Activated naive CD4-positive, alpha-beta T cell treated with anti-CD3 and anti-CD28 coated beads for 36 hours (primary cell): ENCODE results near the gene PDXK. TPM values are rescaled to one million over a fixed set of nuclear protein-coding genes. Genes with fewer than 3 reads are reported as not detected.

Experiments
- CTCF ChIA-PET: fragments of 350-600 bp; sonication (Branson Sonifier 250); formaldehyde crosslinking; loops from one replicate; lab custom pipeline; 2021; ENCODE audit warnings: antibody characterized with exemption; lab: Charles Lee
- DNase-seq: peaks from one replicate; pipeline ENCODE4 v3.0.0-alpha.2; 2020
- H3K27ac Mint-ChIP-seq: one replicate; pipeline ENCODE4 v1.8.0; 2021; ENCODE audit warnings: mild to moderate bottlenecking, mixed read lengths
- H3K27me3 Mint-ChIP-seq: one replicate; pipeline ENCODE4 v1.8.0; 2021; ENCODE audit warnings: low read depth, mixed read lengths
- H3K36me3 Mint-ChIP-seq: one replicate; pipeline ENCODE4 v1.8.0; 2021; ENCODE audit warnings: low read depth, mixed read lengths
- H3K4me1 Mint-ChIP-seq: one replicate; pipeline ENCODE4 v1.8.0; 2021; ENCODE audit warnings: low read depth, mixed read lengths
- H3K4me3 Mint-ChIP-seq: one replicate; pipeline ENCODE4 v1.8.0; 2021; ENCODE audit warnings: mild to moderate bottlenecking, moderate library complexity, mixed read lengths
- H3K9me3 Mint-ChIP-seq: one replicate; pipeline ENCODE4 v1.8.0; 2021; ENCODE audit warnings: mixed read lengths
- intact Hi-C: fragments of 100-400 bp; cut with micrococcal nuclease; formaldehyde crosslinking; loops from one replicate; pipeline ENCODE4 v1.15.1; 2023
- total RNA-seq, 2 experiments: library from RNA; stranded (reverse); gene quantifications; one replicate each; pipeline ENCODE4 v1.2.3, GENCODE V29; 2021

Gene PDXK
- total RNA-seq, 2 experiments from 2014 or later, result 125 to 133 TPM

GRCh38 chr21:43766734-43767497 lies 48.0 kb downstream of the PDXK start:
- DNase-seq, result no peak
- no peaks in the 10 kb centered on the region for H3K27me3 Mint-ChIP-seq
- no peak overlapping the region for H3K27ac Mint-ChIP-seq
- peaks cover 6% of the 10 kb centered on the region for H3K4me1 Mint-ChIP-seq
- CTCF ChIA-PET, result interaction anchor here (0.6 kb wide), 1 partner anchor 127 kb away, joined by 3 read pairs; no protein-coding TSS in a partner anchor
- no peaks in the 10 kb centered on the region for H3K9me3 Mint-ChIP-seq
- H3K4me3 Mint-ChIP-seq, result no peak overlapping the region
- intact Hi-C loops, result no loop called here
- peaks cover 4% of the 10 kb centered on the region for H3K36me3 Mint-ChIP-seq

DNA sequence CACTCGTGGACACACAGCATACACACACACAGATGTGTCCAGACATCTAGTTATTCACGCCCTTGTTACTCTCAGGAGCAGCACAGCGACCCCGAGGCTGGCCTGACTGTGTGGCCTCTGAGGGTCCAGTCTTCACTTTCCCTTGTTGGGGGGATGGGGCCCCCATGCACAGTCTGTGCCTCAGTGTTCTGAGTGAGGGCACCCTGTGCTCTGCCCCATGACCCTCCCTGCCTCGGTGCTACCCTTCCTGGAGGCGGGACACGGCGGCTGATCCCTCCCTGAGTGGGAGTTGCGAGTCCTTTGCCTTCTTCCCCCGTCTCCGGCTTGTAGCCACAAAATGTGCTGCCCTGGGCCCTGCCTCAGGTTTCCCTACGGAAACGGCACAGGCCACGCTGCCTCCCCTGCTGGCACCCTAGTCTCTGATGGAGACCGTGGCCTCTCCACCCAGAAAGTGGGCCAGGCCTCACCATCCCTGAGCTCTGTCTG lies 48.6 kb downstream of the PDXK start:
- no peak for DNase-seq
- no peak overlapping the region for H3K4me3 Mint-ChIP-seq
- CTCF ChIA-PET, result no interaction called here
- peaks cover 4% of the 10 kb centered on the region for H3K36me3 Mint-ChIP-seq
- H3K4me1 Mint-ChIP-seq, result peaks cover 6% of the 10 kb centered on the region
- intact Hi-C loops, result no loop called here
- no peak overlapping the region for H3K27ac Mint-ChIP-seq
- no peaks in the 10 kb centered on the region for H3K9me3 Mint-ChIP-seq
- no peaks in the 10 kb centered on the region for H3K27me3 Mint-ChIP-seq

DNA sequence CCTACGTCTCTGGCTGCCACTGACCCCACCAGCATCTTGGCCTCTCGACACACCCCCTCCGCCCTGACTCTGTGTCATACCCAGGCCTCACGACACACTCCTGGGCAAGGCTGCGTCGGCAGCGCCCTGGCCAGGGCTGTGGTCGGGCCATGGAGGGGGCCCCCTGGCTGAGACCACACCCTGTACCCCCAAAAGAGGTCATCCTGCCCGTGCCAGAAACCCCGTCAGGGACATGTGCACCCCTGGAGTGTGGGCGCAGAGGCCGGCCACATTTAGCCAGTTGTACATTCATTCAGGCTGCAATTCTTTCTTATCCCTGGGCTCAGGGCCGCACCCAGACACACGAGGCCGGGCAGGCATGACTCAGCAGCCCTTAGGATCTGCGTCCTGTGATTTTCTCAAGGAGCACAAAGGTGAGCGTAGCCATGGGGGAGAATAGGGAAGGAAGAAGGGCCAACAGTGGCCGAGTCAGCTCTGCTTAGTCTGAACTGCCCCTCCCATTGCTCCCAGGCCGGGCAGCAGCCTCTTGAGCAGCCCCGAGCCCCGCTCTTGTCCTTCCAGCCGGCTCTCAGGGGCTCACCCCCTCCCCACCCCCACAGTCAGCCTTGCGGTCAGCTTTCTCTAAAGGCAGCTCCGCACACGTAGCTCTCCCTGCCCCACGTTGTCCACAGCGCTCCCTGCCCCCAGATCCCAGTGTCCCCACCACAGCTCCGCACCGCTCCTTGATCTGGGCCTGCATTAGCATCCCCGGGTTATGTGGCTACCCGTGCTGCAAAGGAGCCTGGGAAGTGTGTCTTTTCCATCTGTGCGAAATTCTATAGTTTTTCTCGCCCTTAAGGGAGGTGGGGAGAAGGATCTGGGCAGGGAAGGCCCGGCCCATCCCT lies 49.3 kb downstream of the PDXK start:
- Mint-ChIP-seq H3K4me1 (peaks cover 6% of the 10 kb centered on the region), H3K27ac (peak overlapping the region; percentile 41), H3K27me3 (no peaks in the 10 kb centered on the region), H3K9me3 (no peaks in the 10 kb centered on the region), H3K36me3 (peaks cover 3% of the 10 kb centered on the region), H3K4me3 (no peak overlapping the region)
- CTCF ChIA-PET, result interaction anchor here (1.6 kb wide), 1 partner anchor 22 kb away, joined by 4 read pairs; the partner anchor contains the start of gene RRP1
- intact Hi-C loops, result no loop called here
- no peak for DNase-seq

- Mint-ChIP-seq H3K27me3 (no peaks in the 10 kb centered on the region), H3K4me3 (no peak overlapping the region), H3K27ac (peak overlapping the region; percentile 41), H3K4me1 (peaks cover 6% of the 10 kb centered on the region), H3K9me3 (no peaks in the 10 kb centered on the region), H3K36me3 (peaks cover 2% of the 10 kb centered on the region)
- CTCF ChIA-PET, result interaction anchor here (1.6 kb wide), 1 partner anchor 21 kb away, joined by 4 read pairs; the partner anchor contains the start of gene RRP1
- intact Hi-C loops, result no loop called here
- no peak for DNase-seq
These were observed 49.9 kb downstream of the PDXK start for GRCh38 chr21:43768868-43769167.

DNA sequence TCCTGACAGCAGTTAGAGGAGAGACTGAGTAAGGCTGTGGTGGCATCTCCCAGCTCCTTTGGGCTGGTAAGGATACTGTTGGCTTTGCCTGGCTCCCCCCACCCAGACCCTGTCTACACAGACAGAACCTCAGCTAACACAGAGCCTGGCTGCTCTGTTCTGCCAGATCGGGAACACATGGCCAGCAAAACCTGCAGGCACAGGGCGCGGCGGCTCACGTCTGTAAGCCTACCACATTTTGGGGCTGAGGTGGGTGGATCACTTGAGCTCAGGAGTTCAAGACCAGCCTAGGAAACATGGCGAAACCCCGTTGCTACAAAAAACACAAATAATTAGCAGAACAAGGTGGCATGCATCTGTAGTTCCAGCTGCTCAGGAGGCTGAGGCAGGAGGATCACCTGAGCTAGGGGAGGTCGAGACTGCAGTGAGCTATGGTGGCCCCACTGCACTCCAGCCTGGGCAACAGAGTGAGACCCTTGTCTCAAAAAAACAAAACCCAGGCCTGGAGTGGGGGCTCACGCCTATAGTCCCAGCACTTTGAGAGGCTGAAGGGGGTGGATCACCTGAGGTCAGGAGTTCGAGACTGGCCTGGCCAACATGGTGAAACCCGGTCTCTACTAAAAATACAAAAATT lies 50.5 kb downstream of the PDXK start:
- Mint-ChIP-seq H3K36me3 (peaks cover 4% of the 10 kb centered on the region), H3K4me1 (peaks cover 7% of the 10 kb centered on the region), H3K27me3 (no peaks in the 10 kb centered on the region), H3K4me3 (no peak overlapping the region), H3K9me3 (no peaks in the 10 kb centered on the region), H3K27ac (no peak overlapping the region)
- DNase-seq, result no peak
- intact Hi-C loops, result no loop called here
- CTCF ChIA-PET, result interaction anchor here (1.1 to 1.6 kb wide), 2 partner anchors 20 to 41 kb away, joined by 3 to 4 read pairs; partner anchors contain the start of gene RRP1

- Mint-ChIP-seq H3K27ac (no peak overlapping the region), H3K36me3 (peaks cover 4% of the 10 kb centered on the region), H3K4me3 (no peak overlapping the region), H3K4me1 (peaks cover 12% of the 10 kb centered on the region), H3K27me3 (no peaks in the 10 kb centered on the region), H3K9me3 (no peaks in the 10 kb centered on the region)
- DNase-seq, result no peak
- CTCF ChIA-PET, result interaction anchor here (1.1 to 1.6 kb wide), 2 partner anchors 20 to 42 kb away, joined by 3 to 4 read pairs; partner anchors contain the start of gene RRP1
- intact Hi-C loops, result loop anchor here (10.0 kb wide), 1 partner anchor 1245 kb away; no protein-coding TSS in a partner anchor
These were observed 51.2 kb downstream of the PDXK start for GRCh38 chr21:43770066-43770655.

GRCh38 chr21:43771199-43771675 lies 52.3 kb downstream of the PDXK start:
- CTCF ChIA-PET, result interaction anchor here (1.2 kb wide), 1 partner anchor 9 kb away, joined by 3 read pairs; no protein-coding TSS in a partner anchor

DNA sequence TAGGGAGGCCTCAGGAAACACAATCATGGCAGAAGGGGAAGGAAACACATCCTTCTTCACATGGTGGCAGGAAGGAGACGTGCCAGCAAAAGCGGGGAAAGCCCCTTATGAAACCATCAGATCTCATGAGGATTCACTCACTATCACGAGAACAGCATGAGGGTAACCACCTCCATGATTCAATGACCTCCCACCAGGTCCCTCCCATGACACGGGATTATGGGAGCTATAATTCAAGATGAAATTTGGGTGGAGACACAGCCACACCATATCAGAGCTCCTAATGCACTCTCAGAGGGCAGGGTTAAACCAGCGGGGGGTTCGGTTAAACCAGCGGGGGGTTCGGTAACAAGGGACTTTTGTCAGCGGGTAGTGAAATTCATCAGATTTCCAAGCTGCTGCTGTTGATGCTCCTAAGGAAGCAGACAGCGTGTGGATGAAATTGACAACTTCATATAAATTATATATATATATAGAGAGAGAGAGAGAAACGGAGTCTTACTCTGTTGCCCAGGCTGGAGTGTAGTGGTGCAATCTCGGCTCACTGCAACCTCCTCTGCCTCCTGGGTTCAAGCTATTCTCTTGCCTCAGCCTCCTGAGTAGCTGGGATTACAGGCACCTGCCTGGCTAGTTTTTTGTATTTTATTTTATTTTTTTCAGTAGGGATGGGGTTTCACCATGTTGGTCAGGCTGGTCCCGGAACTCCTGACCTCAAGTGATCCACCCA lies 52.9 kb downstream of the PDXK start:
- no peak overlapping the region for H3K4me3 Mint-ChIP-seq
- H3K36me3 Mint-ChIP-seq, result peaks cover 4% of the 10 kb centered on the region
- no peak for DNase-seq
- peak overlapping the region; percentile 50 for H3K27ac Mint-ChIP-seq
- CTCF ChIA-PET, result interaction anchor here (1.2 kb wide), 1 partner anchor 8 kb away, joined by 3 read pairs; no protein-coding TSS in a partner anchor
- intact Hi-C loops, result loop anchor here (10.0 kb wide), 1 partner anchor 1247 kb away; no protein-coding TSS in a partner anchor
- H3K4me1 Mint-ChIP-seq, result peaks cover 18% of the 10 kb centered on the region
- H3K9me3 Mint-ChIP-seq, result no peaks in the 10 kb centered on the region
- no peaks in the 10 kb centered on the region for H3K27me3 Mint-ChIP-seq

More at GRCh38 chr21:43771199-43771675, 52.3 kb downstream of the PDXK start:
- Mint-ChIP-seq H3K4me3 (no peak overlapping the region), H3K9me3 (no peaks in the 10 kb centered on the region), H3K27me3 (no peaks in the 10 kb centered on the region), H3K4me1 (peaks cover 18% of the 10 kb centered on the region), H3K27ac (peak overlapping the region; percentile 50), H3K36me3 (peaks cover 4% of the 10 kb centered on the region)
- intact Hi-C loops, result loop anchor here (10.0 kb wide), 1 partner anchor 1246 kb away; no protein-coding TSS in a partner anchor
- DNase-seq, result no peak

DNA sequence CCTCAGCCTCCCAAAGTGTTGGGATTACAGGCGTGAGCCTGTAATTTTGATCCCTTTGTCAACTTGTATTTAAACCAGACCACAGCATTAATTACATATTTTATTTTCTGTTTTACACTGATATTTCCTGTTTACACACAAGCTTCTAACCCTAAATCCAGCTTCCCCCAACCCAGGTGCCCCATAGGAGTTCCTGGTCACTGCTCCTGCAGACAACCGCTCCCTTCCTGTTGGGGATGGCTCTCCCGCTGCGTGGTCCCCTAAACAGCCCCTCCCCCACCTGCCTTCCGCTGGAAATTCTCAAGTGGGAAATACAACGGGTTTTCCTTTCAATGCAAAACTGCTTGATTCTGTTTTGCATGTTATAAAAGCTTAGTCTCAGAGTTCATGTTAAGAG lies 53.5 kb downstream of the PDXK start:
- no peaks in the 10 kb centered on the region for H3K9me3 Mint-ChIP-seq
- H3K27ac Mint-ChIP-seq, result no peak overlapping the region
- H3K36me3 Mint-ChIP-seq, result peaks cover 4% of the 10 kb centered on the region
- no peaks in the 10 kb centered on the region for H3K27me3 Mint-ChIP-seq
- intact Hi-C loops, result loop anchor here (10.0 kb wide), 1 partner anchor 1248 kb away; no protein-coding TSS in a partner anchor
- H3K4me3 Mint-ChIP-seq, result no peak overlapping the region
- peaks cover 19% of the 10 kb centered on the region for H3K4me1 Mint-ChIP-seq
- CTCF ChIA-PET, result interaction anchor here (1.2 kb wide), 1 partner anchor 8 kb away, joined by 3 read pairs; no protein-coding TSS in a partner anchor
- DNase-seq, result no peak

DNA sequence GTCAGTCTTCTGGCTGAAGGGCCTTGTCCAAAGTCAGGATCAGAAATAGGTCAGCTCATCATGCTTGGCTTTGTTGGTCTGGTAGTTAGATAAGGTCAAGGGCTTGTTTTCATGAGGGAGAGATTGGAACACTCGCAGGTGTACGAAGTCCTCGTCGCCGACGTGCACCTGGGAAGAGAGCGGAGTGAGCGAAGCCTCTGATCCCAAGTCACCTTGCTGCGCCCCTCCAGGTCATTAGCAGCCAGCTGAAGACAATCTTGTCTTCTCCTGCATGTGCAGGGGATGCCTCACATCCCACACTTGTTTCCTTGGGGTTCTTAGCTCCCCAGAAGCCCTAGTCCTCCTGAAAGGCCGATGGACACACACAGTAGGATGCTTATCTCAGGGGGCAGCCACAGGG lies 55.2 kb downstream of the PDXK start:
- CTCF ChIA-PET, result interaction anchor here (0.9 kb wide), 1 partner anchor 15 kb away, joined by 3 read pairs; the partner anchor contains the start of gene RRP1
- DNase-seq, result no peak
- Mint-ChIP-seq H3K9me3 (no peaks in the 10 kb centered on the region), H3K36me3 (peaks cover 4% of the 10 kb centered on the region), H3K4me1 (peaks cover 33% of the 10 kb centered on the region), H3K27ac (no peak overlapping the region), H3K4me3 (no peak overlapping the region), H3K27me3 (no peaks in the 10 kb centered on the region)
- intact Hi-C loops, result loop anchor here (10.0 kb wide), 1 partner anchor 1249 kb away; no protein-coding TSS in a partner anchor
